Activated T-helper 1 cell treated with anti-CD3 and anti-CD28 coated beads, Interleukin-12 subunit alpha, Interleukin-12 subunit beta, Interleukin-2, Interleukin-4 antibody, amounts not matched to agents 30 ng/mL and 10 ng/mL and 1 ng/mL, durations not matched to agents 14 hours and 24 hours and 36 hours (primary cell): ENCODE measurements around the gene CREM. TPM values are rescaled to one million over a fixed set of nuclear protein-coding genes. Genes with fewer than 3 reads are reported as not detected.
A peak's percentile ranks its signal among the peaks of the same experiment; 100 is the strongest.

Experiments
- DNase-seq: peaks from one replicate; pipeline ENCODE4 v3.0.0; 2021; ENCODE audit warnings: low spot score
- H3K27ac Mint-ChIP-seq: one replicate; pipeline ENCODE4 v1.8.0; 2021; ENCODE audit warnings: mild to moderate bottlenecking, mixed read lengths
- H3K27me3 Mint-ChIP-seq: one replicate; pipeline ENCODE4 v1.8.0; 2022; ENCODE audit warnings: mild to moderate bottlenecking, moderate library complexity, mixed read lengths; ENCODE audit not compliant: insufficient read depth
- H3K36me3 Mint-ChIP-seq: one replicate; pipeline ENCODE4 v1.8.0; 2021; ENCODE audit warnings: low read depth, mixed read lengths
- H3K4me1 Mint-ChIP-seq: one replicate; pipeline ENCODE4 v1.8.0; 2021; ENCODE audit warnings: low read depth, mixed read lengths
- H3K4me3 Mint-ChIP-seq: one replicate; pipeline ENCODE4 v1.8.0; 2021; ENCODE audit warnings: mild to moderate bottlenecking, moderate library complexity, mixed read lengths
- H3K9me3 Mint-ChIP-seq: one replicate; pipeline ENCODE4 v1.8.0; 2021; ENCODE audit warnings: mixed read lengths
- intact Hi-C: fragments of 100-400 bp; cut with micrococcal nuclease; formaldehyde crosslinking; loops from one replicate; pipeline ENCODE4 v1.15.1; 2024
- total RNA-seq: library from RNA; stranded (reverse); gene quantifications from 2 replicates; pipeline ENCODE4 v1.2.3, GENCODE V29; 2022

Gene CREM
- total RNA-seq, 1 donor from 2014 or later, result 101 TPM

DNA sequence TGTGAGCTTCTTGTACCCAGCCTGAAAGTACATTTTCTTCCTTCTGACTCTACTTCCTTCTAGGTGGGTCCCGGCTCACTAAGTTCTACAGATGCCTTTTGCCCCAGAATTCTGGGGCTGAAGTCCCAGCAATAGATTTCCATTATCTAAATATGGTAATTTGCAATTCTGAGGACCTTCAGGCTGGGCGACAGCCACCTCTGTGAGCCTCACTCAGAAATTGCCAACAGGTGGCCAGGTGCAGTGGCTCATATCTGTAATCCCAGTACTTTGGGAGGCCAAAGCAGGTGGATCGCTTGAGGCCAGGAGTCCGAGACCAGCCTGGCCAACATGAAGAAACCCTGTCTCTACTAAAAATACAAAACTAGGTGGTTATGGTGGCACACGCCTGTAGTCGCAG lies 23.7 kb downstream of the CREM start:
- H3K27ac Mint-ChIP-seq, result peak overlapping the region; percentile 95
- intact Hi-C loops, result no loop called here
- H3K36me3 Mint-ChIP-seq, result peaks cover 25% of the 10 kb centered on the region
- DNase-seq, result no peak
- peaks cover 60% of the 10 kb centered on the region for H3K4me1 Mint-ChIP-seq
- peak overlapping the region; percentile 60 for H3K4me3 Mint-ChIP-seq
- no peaks in the 10 kb centered on the region for H3K27me3 Mint-ChIP-seq
- no peaks in the 10 kb centered on the region for H3K9me3 Mint-ChIP-seq

GRCh38 chr10:35152992-35153391 lies 26.3 kb downstream of the CREM start:
- Mint-ChIP-seq H3K4me1 (peaks cover 51% of the 10 kb centered on the region), H3K9me3 (peaks cover 4% of the 10 kb centered on the region), H3K27ac (no peak overlapping the region), H3K27me3 (no peaks in the 10 kb centered on the region), H3K36me3 (peaks cover 30% of the 10 kb centered on the region), H3K4me3 (no peak overlapping the region)
- no peak for DNase-seq
- intact Hi-C loops, result no loop called here

GRCh38 chr10:35153716-35154115 lies 27.1 kb downstream of the CREM start:
- Mint-ChIP-seq H3K27me3 (no peaks in the 10 kb centered on the region), H3K9me3 (peaks cover 4% of the 10 kb centered on the region), H3K4me3 (no peak overlapping the region), H3K4me1 (peaks cover 46% of the 10 kb centered on the region), H3K36me3 (peaks cover 35% of the 10 kb centered on the region), H3K27ac (no peak overlapping the region)
- no peak for DNase-seq
- intact Hi-C loops, result no loop called here

DNA sequence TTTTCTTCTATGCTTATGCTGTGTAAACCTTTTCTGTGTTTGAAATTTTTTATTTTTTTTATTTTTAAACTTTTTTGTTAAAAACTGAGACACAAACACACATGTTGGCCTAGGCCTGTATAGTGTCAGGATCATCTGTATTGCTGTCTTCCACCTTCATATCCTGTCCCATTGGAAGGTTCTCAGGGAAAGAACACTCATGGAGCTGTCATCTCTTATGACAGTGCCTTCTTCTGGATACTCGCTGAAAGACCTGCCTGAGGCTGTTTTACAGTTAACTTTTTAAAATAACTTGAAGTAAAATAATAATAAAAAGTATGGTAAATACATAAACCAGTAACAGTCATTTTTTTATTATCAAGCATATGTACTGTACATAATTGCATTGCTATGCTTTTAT lies 34.1 kb downstream of the CREM start:
- DNase-seq, result no peak
- intact Hi-C loops, result no loop called here
- Mint-ChIP-seq H3K27ac (no peak overlapping the region), H3K9me3 (peaks cover 11% of the 10 kb centered on the region), H3K4me3 (no peak overlapping the region), H3K27me3 (no peaks in the 10 kb centered on the region), H3K4me1 (peaks cover 4% of the 10 kb centered on the region), H3K36me3 (peaks cover 24% of the 10 kb centered on the region)

- intact Hi-C loops, result no loop called here
- Mint-ChIP-seq H3K36me3 (peaks cover 20% of the 10 kb centered on the region), H3K27ac (no peak overlapping the region)
These were observed 35.3 kb downstream of the CREM start for GRCh38 chr10:35161906-35162305.

GRCh38 chr10:35165136-35165535 lies 38.5 kb downstream of the CREM start:
- H3K4me1 Mint-ChIP-seq, result no peaks in the 10 kb centered on the region
- no peaks in the 10 kb centered on the region for H3K27me3 Mint-ChIP-seq
- DNase-seq, result no peak
- no peak overlapping the region for H3K27ac Mint-ChIP-seq
- H3K36me3 Mint-ChIP-seq, result peaks cover 8% of the 10 kb centered on the region
- H3K9me3 Mint-ChIP-seq, result peaks cover 5% of the 10 kb centered on the region
- H3K4me3 Mint-ChIP-seq, result no peak overlapping the region
- intact Hi-C loops, result no loop called here

More at GRCh38 chr10:35161906-35162305, 35.3 kb downstream of the CREM start:
- peaks cover 11% of the 10 kb centered on the region for H3K9me3 Mint-ChIP-seq
- no peak overlapping the region for H3K4me3 Mint-ChIP-seq
- DNase-seq, result no peak
- H3K4me1 Mint-ChIP-seq, result peaks cover 4% of the 10 kb centered on the region
- no peaks in the 10 kb centered on the region for H3K27me3 Mint-ChIP-seq

GRCh38 chr10:35165811-35166210 lies 39.2 kb downstream of the CREM start:
- Mint-ChIP-seq H3K4me1 (no peaks in the 10 kb centered on the region), H3K27me3 (no peaks in the 10 kb centered on the region), H3K9me3 (peaks cover 5% of the 10 kb centered on the region), H3K4me3 (no peak overlapping the region), H3K27ac (no peak overlapping the region), H3K36me3 (peaks cover 6% of the 10 kb centered on the region)
- DNase-seq, result no peak
- intact Hi-C loops, result no loop called here

DNA sequence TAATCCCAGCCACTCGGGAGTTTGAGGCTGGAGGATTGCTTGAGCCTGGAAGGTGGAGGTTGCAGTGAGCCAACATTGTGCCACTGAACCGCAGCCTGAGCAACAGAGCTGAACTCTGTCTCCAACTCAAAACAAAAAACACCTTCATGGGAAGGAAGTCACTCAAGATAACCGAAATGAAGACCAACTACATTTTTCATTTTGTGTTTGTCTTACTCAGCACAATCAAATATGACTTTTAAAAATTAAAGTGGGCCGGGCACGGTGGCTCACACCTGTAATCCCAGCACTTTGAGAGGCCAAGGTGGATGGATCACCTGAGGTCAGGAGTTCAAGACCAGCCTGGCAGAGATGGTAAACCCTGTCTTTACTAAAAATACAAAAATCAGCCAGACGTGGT lies 40.0 kb downstream of the CREM start:
- H3K4me1 Mint-ChIP-seq, result no peaks in the 10 kb centered on the region
- intact Hi-C loops, result no loop called here
- peaks cover 5% of the 10 kb centered on the region for H3K9me3 Mint-ChIP-seq
- H3K27me3 Mint-ChIP-seq, result no peaks in the 10 kb centered on the region
- no peak overlapping the region for H3K4me3 Mint-ChIP-seq
- no peak for DNase-seq
- H3K36me3 Mint-ChIP-seq, result peaks cover 6% of the 10 kb centered on the region
- H3K27ac Mint-ChIP-seq, result no peak overlapping the region

GRCh38 chr10:35167342-35167741 lies 40.7 kb downstream of the CREM start:
- Mint-ChIP-seq H3K4me3 (no peak overlapping the region), H3K36me3 (peaks cover 6% of the 10 kb centered on the region), H3K27ac (no peak overlapping the region), H3K4me1 (no peaks in the 10 kb centered on the region), H3K27me3 (no peaks in the 10 kb centered on the region), H3K9me3 (peaks cover 5% of the 10 kb centered on the region)
- DNase-seq, result no peak
- intact Hi-C loops, result no loop called here

DNA sequence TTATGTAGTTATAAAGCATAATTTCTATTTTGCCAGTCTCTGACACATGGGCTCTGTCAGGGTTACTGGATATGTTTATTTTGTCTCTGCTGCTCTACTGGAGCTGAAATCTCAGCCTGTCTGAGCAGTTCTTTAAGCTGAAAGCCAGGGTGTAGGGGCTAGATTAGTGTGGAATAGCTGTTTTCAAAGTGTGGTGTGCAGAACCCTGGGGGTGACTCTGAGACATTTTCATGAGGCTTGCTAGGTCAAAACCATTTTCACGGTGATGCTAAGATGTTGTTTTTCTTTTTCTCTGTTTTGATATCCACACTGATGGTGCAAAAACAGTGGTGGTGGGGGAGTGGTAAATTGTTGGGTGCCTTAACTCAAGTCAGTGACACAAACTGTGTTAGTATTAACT lies 45.5 kb downstream of the CREM start:
- Mint-ChIP-seq H3K36me3 (peaks cover 8% of the 10 kb centered on the region), H3K4me3 (no peak overlapping the region), H3K9me3 (peaks cover 5% of the 10 kb centered on the region), H3K27ac (no peak overlapping the region), H3K27me3 (no peaks in the 10 kb centered on the region), H3K4me1 (peaks cover 6% of the 10 kb centered on the region)
- intact Hi-C loops, result no loop called here
- no peak for DNase-seq

DNA sequence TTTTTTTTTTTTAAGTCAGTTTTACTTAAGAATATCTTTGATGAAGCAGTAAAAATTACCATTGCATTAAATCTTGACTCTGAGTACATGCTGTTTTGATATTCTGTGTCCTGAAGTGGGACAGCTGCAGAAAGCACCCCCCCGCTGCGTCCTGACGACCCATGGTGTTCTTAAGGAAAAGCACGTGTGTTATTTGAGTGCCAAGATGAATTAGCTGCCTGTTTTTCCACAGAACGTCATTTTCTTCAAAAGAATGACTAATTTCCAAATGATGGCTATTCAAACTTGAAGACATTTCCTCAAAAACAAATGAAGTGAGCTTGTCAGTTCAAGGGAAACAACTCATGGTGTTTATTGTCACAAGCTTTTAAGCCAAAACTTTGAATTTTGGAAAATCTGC lies 45.9 kb downstream of the CREM start:
- intact Hi-C loops, result no loop called here
- Mint-ChIP-seq H3K27ac (no peak overlapping the region), H3K27me3 (no peaks in the 10 kb centered on the region), H3K36me3 (peaks cover 8% of the 10 kb centered on the region), H3K4me3 (no peak overlapping the region), H3K4me1 (peaks cover 6% of the 10 kb centered on the region), H3K9me3 (peaks cover 5% of the 10 kb centered on the region)
- DNase-seq, result no peak

- H3K4me1 Mint-ChIP-seq, result peaks cover 6% of the 10 kb centered on the region
These were observed 51.7 kb downstream of the CREM start for GRCh38 chr10:35178331-35178730.

DNA sequence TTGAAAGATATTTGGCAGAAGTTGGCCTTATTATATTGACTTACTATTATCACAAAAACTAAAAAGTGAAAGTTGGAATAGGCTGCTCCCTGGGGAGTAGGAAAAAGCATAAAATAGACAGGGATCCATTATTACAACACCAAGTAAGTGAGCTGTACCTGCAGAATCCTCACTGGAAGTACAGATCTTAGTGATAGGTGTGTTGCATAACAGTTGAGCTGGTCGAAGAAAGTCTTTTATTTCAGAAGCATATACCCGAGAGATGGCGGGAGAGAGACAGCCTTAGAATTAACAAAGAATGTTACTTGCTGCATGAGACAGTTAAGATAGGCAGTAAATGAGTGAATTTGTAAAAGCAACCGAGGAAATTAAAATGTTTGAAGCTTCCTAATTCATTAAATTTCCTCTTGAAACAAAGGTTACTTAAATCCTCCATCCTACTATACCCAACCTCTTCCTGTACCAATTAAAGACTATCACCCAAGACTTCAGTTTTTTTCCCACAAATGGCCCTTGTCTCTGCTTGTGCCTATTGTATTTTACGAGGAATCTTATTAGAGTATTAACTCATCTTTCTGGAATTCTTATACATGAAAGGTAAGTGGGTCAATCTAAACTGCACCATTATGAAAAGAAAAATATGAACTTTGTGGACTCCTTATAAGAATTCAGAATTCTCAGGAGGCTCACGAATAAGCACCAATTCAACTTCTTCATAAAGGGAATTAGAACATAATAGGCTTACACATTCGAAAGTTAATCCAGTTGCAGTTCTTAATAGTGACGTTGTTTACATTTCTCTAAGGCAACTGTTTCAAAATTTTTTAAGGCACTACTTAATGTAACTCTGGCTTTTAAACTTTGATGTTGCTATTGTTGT lies 56.2 kb downstream of the CREM start:
- Mint-ChIP-seq H3K9me3 (no peaks in the 10 kb centered on the region), H3K4me3 (no peak overlapping the region), H3K4me1 (no peaks in the 10 kb centered on the region), H3K36me3 (peaks cover 16% of the 10 kb centered on the region), H3K27ac (no peak overlapping the region), H3K27me3 (no peaks in the 10 kb centered on the region)
- intact Hi-C loops, result no loop called here
- DNase-seq, result no peak

More at GRCh38 chr10:35178331-35178730, 51.7 kb downstream of the CREM start:
- peaks cover 16% of the 10 kb centered on the region for H3K36me3 Mint-ChIP-seq
- intact Hi-C loops, result no loop called here
- no peaks in the 10 kb centered on the region for H3K9me3 Mint-ChIP-seq
- H3K27ac Mint-ChIP-seq, result no peak overlapping the region
- H3K4me3 Mint-ChIP-seq, result no peak overlapping the region
- no peak for DNase-seq
- no peaks in the 10 kb centered on the region for H3K27me3 Mint-ChIP-seq
